Measurements from ENCODE around the gene HSD17B3. TPM values are rescaled to one million over a fixed set of nuclear protein-coding genes. Genes with fewer than 3 reads are reported as not detected.
"Not testable (repeated sequence)": the region's sequence is repeated elsewhere in the genome, so short reads cannot be mapped to it uniquely, and the experiment has no call there.

The HSD17B3 gene
- total RNA-seq, 4 donors from 2014 or later, result 1.1 TPM; not detected in 3

DNA sequence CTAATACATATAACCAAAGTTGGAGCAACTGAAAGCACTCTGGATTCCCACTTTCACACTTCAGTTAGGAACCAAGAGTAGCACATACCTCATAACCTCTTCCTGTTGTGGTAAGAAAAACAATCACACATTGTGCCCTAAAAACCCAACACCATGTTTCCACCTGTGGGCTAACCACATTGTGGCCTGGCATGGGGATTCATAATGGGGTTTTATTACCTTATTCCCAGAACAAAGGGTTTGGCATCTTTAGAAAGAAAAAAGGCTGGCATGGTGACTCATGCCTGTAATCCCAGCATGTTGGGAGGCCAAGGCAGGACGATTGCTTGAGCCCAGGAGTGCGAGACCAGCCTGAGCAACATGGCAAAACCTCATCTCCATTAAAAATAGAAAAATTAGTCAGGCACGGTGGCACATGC, 60.6 kb downstream of the HSD17B3 start:
- no peak overlapping the region for H3K4me3 ChIP-seq (ENCODE audit: low read depth, poor library complexity, severe bottlenecking)
- no peak for TF ChIP-seq CTCF (IDR thresholded peaks at IDR 0.05)
- no peak for TF ChIP-seq POLR2A (IDR thresholded peaks at IDR 0.05)
- peak in 1 of 2 donors; percentile 68 for DNase-seq (ENCODE audit: low spot score in 2 of 2)
- intact Hi-C loops (cut with DNase I; ENCODE audit: low total_unique reads), result no loop called here
- WGBS, 2 donors, result 41 to 54% methylated on average over 3 of the region's 3 CpGs

DNA sequence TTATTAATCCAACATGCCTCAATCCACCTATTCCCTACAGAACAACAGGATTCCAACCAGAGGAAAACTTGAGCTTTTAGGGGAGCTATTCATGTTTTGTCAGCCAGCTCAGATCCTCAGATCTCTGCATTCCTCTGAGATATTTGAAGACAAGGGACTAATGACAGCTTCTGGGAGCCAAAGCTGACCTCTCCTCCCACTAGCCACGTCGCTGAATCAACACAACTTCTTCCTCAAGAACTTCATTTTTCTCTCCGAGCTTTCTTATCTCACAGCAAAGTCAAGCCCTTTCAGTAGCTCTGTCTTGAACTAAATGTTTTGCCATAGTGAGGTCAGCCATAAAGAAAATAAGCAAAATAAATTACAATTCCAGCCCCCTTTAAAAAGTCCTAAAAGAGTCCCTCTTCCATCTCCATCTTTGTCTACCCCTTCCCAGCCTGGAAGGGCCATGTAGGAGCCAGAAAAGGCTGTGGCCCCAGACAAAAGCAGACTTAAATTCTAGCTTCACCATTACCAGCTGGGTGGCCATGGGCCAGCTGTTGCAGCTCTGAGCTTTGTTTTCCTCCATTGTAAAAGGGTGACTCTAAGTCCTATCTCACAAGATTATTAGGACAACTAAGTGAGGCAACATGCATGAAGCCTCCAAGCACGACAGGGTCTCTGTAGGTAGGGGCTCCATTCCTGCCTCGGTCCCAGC, 65.0 kb downstream of the HSD17B3 start:
- no peak for TF ChIP-seq CTCF (IDR thresholded peaks at IDR 0.05)
- TF ChIP-seq POLR2A (IDR thresholded peaks at IDR 0.05), result no peak
- intact Hi-C loops (cut with DNase I; ENCODE audit: low total_unique reads), result loop anchor here (10.0 kb wide), 1 partner anchor 78 kb away; no protein-coding TSS in a partner anchor
- H3K4me3 ChIP-seq (ENCODE audit: low read depth, poor library complexity, severe bottlenecking), result no peak overlapping the region
- DNase-seq (ENCODE audit: low spot score in 2 of 2), result peak in 1 of 2 donors; percentile 75
- 82 to 86% methylated on average over 5 of the region's 5 CpGs for WGBS, 2 donors

DNA sequence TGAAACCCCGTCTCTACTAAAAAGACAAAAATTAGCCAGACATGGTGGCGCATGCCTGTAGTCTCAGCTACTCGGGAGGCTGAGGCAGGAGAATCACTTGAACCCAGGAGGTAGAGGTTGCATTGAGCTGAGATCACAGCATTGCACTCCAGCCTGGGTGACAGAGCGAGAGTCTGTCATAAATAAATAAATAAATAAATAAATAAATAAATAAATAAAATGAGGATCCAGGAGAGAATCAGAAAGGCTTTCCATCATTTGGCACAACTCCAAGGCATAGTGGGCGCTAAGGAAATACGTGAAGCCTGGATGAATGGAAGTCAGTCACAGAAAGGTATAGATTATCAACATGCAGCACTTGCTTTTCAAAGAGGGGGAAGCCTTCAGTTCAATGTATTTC, 65.6 kb downstream of the HSD17B3 start:
- not testable (repeated sequence) for DNase-seq (ENCODE audit: low spot score in 2 of 2); H3K4me3 ChIP-seq (ENCODE audit: low read depth, poor library complexity, severe bottlenecking)
- intact Hi-C loops (cut with DNase I; ENCODE audit: low total_unique reads), result loop anchor here (10.0 kb wide), 1 partner anchor 78 kb away; no protein-coding TSS in a partner anchor
- WGBS, 2 donors, result 84 to 89% methylated on average over 6 of the region's 6 CpGs

DNA sequence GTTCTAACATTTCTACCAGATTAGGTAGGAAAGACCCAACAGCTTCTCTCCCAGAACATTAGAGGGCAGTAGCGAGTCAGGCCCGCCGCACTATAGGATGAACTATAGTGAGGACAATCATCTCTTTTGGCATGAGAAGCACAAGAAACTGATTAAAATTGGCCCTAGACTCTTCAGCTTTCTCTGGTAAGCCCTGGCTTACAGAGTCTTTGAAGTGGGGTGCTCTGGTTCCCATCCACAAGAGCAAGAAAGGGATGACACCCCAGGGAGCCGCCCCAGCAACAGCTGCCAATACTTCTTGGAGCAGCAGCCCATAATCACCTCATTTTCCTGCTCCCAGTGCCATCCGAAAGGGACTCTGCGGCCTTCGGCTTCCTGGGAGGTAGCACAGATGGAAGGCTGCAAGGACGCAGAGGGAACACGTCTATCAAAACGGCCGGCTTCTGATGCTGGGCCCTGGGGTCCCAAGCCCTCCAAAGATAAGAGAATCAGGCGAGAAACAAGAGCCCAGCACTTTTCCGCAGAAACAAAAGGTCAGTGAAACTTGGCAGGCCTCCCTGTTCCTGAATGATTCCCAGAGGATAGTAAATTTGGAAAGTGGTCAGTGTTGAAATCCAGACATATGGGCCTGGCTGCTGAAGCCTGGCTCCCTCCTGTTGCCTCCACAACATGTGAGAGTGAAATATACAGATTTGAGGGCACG, 69.3 kb downstream of the HSD17B3 start:
- peak; percentile 75 to 86 for DNase-seq (ENCODE audit: low spot score in 2 of 2)
- intact Hi-C loops (cut with DNase I; ENCODE audit: low total_unique reads), result loop anchor here (10.0 kb wide), 1 partner anchor 82 kb away; no protein-coding TSS in a partner anchor
- no peak for TF ChIP-seq CTCF (IDR thresholded peaks at IDR 0.05)
- TF ChIP-seq POLR2A (IDR thresholded peaks at IDR 0.05), result no peak
- no peak overlapping the region for H3K4me3 ChIP-seq (ENCODE audit: low read depth, poor library complexity, severe bottlenecking)
- 30 to 53% methylated on average over 14 of the region's 14 CpGs for WGBS, 2 donors

- intact Hi-C loops (cut with DNase I; ENCODE audit: low total_unique reads), result loop anchor here (10.0 kb wide), 1 partner anchor 83 kb away; no protein-coding TSS in a partner anchor
- no peak for TF ChIP-seq POLR2A (IDR thresholded peaks at IDR 0.05)
- TF ChIP-seq CTCF (IDR thresholded peaks at IDR 0.05), result no peak
- 60 to 62% methylated on average over 11 of the region's 11 CpGs for WGBS, 2 donors
- no peak overlapping the region for H3K4me3 ChIP-seq (ENCODE audit: low read depth, poor library complexity, severe bottlenecking)
- no peak for DNase-seq (ENCODE audit: low spot score in 2 of 2)
Measured at GRCh38 chr9:96232164-96232538, 69.8 kb downstream of the HSD17B3 start.

DNA sequence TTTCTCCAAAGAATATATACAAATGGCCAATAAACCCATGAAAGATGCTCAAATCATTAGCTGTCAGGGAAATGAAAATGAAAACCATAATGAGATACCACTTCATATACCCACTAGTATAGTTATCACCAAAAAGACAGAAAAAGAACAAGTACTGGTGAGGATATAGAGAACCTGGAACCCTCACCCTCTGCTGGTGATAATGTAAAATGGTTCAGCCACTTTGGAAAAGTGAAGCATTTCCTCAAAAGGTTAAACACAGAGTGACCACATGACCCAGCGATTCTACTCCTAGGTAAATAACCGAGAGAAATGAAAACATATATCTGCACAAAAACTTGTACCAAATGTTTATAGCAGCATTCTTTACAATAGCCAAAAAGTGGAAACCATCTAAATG, 72.0 kb downstream of the HSD17B3 start:
- no peak for TF ChIP-seq POLR2A (IDR thresholded peaks at IDR 0.05)
- TF ChIP-seq CTCF (IDR thresholded peaks at IDR 0.05), result no peak
- H3K4me3 ChIP-seq (ENCODE audit: low read depth, poor library complexity, severe bottlenecking), result no peak overlapping the region
- intact Hi-C loops (cut with DNase I; ENCODE audit: low total_unique reads), result loop anchor here (10.0 kb wide), 1 partner anchor 85 kb away; no protein-coding TSS in a partner anchor
- no peak for DNase-seq (ENCODE audit: low spot score in 2 of 2)
- WGBS, 2 donors, result 91 to 94% methylated on average over 2 of the region's 2 CpGs
